K562 (cell line): ENCODE measurements around the gene MPIG6B. TPM values are rescaled to one million over a fixed set of nuclear protein-coding genes. Genes with fewer than 3 reads are reported as not detected.
A peak's percentile ranks its signal among the peaks of the same experiment; 100 is the strongest.

Experiments used
- CCNT2 ChIP-seq: IDR thresholded peaks from 2 replicates; pipeline ENCODE4 v1.6.1; 2011; ENCODE audit warnings: borderline replicate concordance, low read depth, mild to moderate bottlenecking, moderate library complexity, mixed read lengths, low read length; ENCODE audit not compliant: insufficient read length; ENCODE audit errors: extremely low read depth
- CHD4 ChIP-seq: fragments of 200-600 bp; sonication (generic); IDR thresholded peaks from 3 replicates; pipeline ENCODE4 v1.6.1; 2012; ENCODE audit warnings: low read depth, mild to moderate bottlenecking, mixed read lengths, low read length, inconsistent platforms; ENCODE audit not compliant: insufficient read depth, insufficient replicate concordance, poor library complexity, severe bottlenecking
- ESRRA ChIP-seq: fragments of 450-650 bp; IDR thresholded peaks from 2 replicates; pipeline ENCODE4 v1.6.1; 2014; ENCODE audit warnings: low read depth, mild to moderate bottlenecking, moderate library complexity, borderline replicate concordance
- MIER1 ChIP-seq: fragments of 450-650 bp; IDR thresholded peaks from 2 replicates; pipeline ENCODE4 v1.6.1; 2016; ENCODE audit warnings: antibody characterized with exemption, mild to moderate bottlenecking, low read depth
- MTF1 ChIP-seq: fragments of 250-450 bp; sonication (Bioruptor Pico); IDR thresholded peaks from 2 replicates; pipeline ENCODE4 v1.9.0; 2021; ENCODE audit warnings: moderate library complexity, mild to moderate bottlenecking, inconsistent platforms, borderline replicate concordance
- MYBL2 ChIP-seq, 2 experiments: fragments of 450-650 bp in 1 of 2; sonication (generic) in 1 of 2; formaldehyde crosslinking in 1 of 2; IDR thresholded peaks; 2 replicates each; pipeline versions ENCODE4 v1.6.1 to v1.8.1; 2017 to 2022; ENCODE audit warnings: borderline replicate concordance in 1 of 2, inconsistent platforms in 1 of 2, low read depth in 1 of 2, mild to moderate bottlenecking in 1 of 2, missing genetic modification reagents in 1 of 2, moderate library complexity in 1 of 2
- NELFE ChIP-seq: IDR thresholded peaks from 2 replicates; pipeline ENCODE4 v1.6.1; 2011; ENCODE audit warnings: mild to moderate bottlenecking; ENCODE audit not compliant: insufficient read depth, insufficient read length
- NFE2 ChIP-seq: IDR thresholded peaks from 2 replicates; pipeline ENCODE4 v1.6.1; 2014; ENCODE audit warnings: antibody characterized with exemption, low read depth
- NR2C1 ChIP-seq, 2 experiments: fragments of 450-650 bp; IDR thresholded peaks; 2 replicates each; pipeline ENCODE4 v1.6.1; 2017; ENCODE audit warnings: mild to moderate bottlenecking in 2 of 2, antibody characterized with exemption in 1 of 2, inconsistent platforms in 1 of 2, missing compliant biosample characterization in 1 of 2, missing genetic modification characterization in 1 of 2
- TAF7 ChIP-seq: fragments of 450-650 bp; IDR thresholded peaks from 2 replicates; pipeline ENCODE4 v1.6.1; 2016; ENCODE audit warnings: missing genetic modification characterization, missing compliant biosample characterization
- ZNF134 ChIP-seq: fragments of 250-450 bp; sonication (Bioruptor Pico); conservative IDR thresholded peaks from 2 replicates; pipeline ENCODE4 v1.4.0; 2020
- polyA plus RNA-seq, 8 experiments: library from polyadenylated mRNA; depleted of rRNA in 4 of 8; stranded (reverse) in 5 of 8; unstranded in 3 of 8; fragments of >200 nt; fragmentation: Nextera tagmentation in 2 of 8; fragmentation: Illumina TruSeq in 1 of 8; extraction: Ambion mirVana in 2 of 8; extraction: Trizol in 1 of 8; gene quantifications; 2 replicates each; pipeline versions ENCODE4 v1.2.1 to v1.2.3, GENCODE V29; 2011 to 2014; ENCODE audit warnings: inconsistent platforms in 1 of 8, missing spikeins in 1 of 8
- total RNA-seq, 7 experiments: library from RNA; depleted of rRNA in 6 of 7; stranded (reverse); fragments of >200 nt in 6 of 7; fragmentation: Illumina TruSeq in 2 of 7; extraction: Trizol in 2 of 7; gene quantifications; 2 replicates each; pipeline versions ENCODE4 v1.2.1 to v1.2.3, GENCODE V29; 2011 to 2021; ENCODE audit warnings: low replicate concordance in 1 of 7
- TF ChIP-seq, protein P1 (sequence below): sonication (generic); formaldehyde crosslinking; IDR thresholded peaks from 2 replicates; pipeline ENCODE4 v1.8.0; 2022; ENCODE audit warnings: missing genetic modification reagents, mild to moderate bottlenecking, moderate library complexity, borderline replicate concordance
- TF ChIP-seq, protein P2 (sequence below): sonication (generic); formaldehyde crosslinking; IDR thresholded peaks from 2 replicates; pipeline ENCODE4 v1.9.0; 2022; ENCODE audit warnings: mild to moderate bottlenecking, missing genetic modification reagents
- TF ChIP-seq, protein P3 (sequence below): fragments of 250-450 bp; sonication (Bioruptor Pico); IDR thresholded peaks from 2 replicates; pipeline ENCODE4 v1.5.0; 2021; ENCODE audit warnings: mild to moderate bottlenecking, moderate library complexity
- TF ChIP-seq, protein P4 (sequence below): fragments of 450-650 bp; IDR thresholded peaks from 2 replicates; pipeline ENCODE4 v1.6.1; 2016
- TF ChIP-seq, protein P5 (sequence below): sonication (generic); formaldehyde crosslinking; IDR thresholded peaks from 2 replicates; pipeline ENCODE4 v1.8.1; 2023; ENCODE audit warnings: mild to moderate bottlenecking, missing genetic modification reagents

MPIG6B gene
- total and polyA plus RNA-seq, 9 of the 15 experiments (the other 6 are each of a cell fraction or from before 2014, with no cell fraction given), result 0.11 to 1.2 (median 0.28) TPM; not detected in 1

DNA sequence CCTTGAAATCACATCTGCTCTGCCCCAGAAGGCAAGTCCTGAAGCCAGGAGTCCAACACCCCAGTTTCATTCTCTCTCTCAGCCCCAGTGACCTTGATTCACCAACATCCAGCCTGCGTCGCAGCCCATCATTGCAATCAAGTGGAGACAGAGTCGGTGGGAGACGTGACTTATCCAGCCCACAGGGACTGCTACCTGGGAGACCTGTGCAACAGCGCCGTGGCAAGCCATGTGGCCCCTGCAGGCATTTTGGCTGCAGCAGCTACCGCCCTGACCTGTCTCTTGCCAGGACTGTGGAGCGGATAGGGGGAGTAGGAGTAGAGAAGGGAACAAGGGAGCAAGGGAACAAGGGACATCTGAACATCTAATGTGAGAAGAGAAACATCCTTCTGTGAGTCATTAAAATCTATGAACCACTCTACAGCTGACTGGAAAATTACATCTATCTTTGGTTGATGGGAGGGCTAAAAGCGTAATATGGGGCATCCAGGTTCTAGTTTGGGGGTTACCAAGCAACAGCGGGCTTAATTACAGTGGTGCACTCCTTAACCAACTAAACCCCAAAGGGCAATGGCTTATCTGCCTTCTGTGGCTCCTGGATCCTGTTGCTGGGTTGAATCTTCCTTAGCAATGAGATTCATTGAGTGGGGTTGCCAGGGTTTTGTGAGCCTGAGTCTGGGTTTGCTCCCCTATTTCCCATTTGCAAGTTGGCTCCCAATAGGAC lies 5.5 kb upstream of the MPIG6B start (continued):
- TF ChIP-seq MYBL2 (IDR thresholded peaks at IDR 0.05; ENCODE audit: low read depth) (no peak), MYBL2 (CRISPR knock-in tag; IDR thresholded peaks at IDR 0.05; ENCODE audit: borderline replicate concordance) (no peak), CHD4 (no peak), CCNT2 (peak; percentile 22), MIER1 (no peak), ESRRA (peak; percentile 96), ZNF134 (CRISPR knock-in tag) (no peak), NR2C1 (IDR thresholded peaks at IDR 0.05) (peak; percentile 13; the same call in 1 of the 2 replicates), NR2C1 (tag; IDR thresholded peaks at IDR 0.05) (no peak), NELFE (no peak), MTF1 (CRISPR knock-in tag) (no peak), TAF7 (tag) (peak; percentile 9; the same call in 1 of the 2 replicates), NFE2 (no peak)
- TF ChIP-seq, protein P1, sequence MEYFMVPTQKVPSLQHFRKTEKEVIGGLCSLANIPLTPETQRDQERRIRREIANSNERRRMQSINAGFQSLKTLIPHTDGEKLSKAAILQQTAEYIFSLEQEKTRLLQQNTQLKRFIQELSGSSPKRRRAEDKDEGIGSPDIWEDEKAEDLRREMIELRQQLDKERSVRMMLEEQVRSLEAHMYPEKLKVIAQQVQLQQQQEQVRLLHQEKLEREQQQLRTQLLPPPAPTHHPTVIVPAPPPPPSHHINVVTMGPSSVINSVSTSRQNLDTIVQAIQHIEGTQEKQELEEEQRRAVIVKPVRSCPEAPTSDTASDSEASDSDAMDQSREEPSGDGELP, result peak; percentile 64; the same call in 1 of the 2 replicates
- TF ChIP-seq, protein P2, sequence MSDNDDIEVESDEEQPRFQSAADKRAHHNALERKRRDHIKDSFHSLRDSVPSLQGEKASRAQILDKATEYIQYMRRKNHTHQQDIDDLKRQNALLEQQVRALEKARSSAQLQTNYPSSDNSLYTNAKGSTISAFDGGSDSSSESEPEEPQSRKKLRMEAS, result peak; percentile 73
- TF ChIP-seq, protein P3, sequence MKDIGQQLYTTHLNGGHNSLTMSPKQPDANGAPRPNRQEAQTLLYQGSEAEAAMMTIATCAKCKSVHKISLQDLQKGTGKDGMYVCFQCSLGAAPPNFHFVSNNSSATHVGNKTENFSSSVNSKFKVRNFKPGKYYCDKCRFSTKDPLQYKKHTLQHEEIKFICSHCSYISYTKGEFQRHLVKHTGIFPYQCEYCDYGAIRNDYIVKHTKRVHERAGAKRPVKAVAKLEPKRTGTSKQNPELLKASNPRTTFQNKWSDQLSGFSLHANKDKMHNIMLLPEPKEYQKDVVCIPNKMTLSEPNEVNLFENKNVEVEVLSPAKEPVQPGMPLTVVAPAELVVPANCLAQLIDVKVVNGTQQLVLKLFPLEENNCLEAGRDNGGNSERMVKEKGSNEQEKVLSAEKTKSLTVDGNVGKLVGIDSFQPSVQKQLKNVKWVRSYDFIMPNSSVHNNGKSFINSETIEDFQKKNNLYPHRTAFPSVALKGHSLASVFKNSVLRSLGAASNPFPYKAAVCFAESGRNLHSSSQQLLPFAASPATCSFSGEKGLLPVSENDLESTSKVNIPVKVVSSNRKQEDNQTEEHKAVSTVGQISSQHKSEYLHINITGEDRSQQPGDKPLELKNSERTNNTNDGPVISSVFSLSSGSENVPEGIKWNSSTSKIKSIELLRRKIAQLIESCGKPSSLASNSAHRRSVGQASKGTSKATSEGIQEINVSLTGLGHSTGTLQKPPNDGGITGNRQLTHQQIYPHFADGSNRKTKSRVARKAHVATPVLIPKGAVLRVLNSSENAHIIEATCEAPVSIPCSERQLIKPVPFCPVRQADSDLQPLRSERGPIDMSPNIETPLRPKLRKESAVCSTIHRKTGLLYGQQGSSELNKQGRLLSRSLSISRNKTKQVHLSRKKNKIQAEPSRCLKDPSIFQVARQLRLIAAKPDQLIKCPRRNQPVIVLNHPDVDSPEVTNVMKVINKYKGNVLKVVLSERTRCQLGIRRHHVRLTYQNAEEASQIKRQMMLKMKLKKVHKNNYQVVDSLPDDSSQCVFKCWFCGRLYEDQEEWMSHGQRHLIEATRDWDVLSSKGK (CRISPR knock-in tag), result no peak
- TF ChIP-seq, protein P4, sequence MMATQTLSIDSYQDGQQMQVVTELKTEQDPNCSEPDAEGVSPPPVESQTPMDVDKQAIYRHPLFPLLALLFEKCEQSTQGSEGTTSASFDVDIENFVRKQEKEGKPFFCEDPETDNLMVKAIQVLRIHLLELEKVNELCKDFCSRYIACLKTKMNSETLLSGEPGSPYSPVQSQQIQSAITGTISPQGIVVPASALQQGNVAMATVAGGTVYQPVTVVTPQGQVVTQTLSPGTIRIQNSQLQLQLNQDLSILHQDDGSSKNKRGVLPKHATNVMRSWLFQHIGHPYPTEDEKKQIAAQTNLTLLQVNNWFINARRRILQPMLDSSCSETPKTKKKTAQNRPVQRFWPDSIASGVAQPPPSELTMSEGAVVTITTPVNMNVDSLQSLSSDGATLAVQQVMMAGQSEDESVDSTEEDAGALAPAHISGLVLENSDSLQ, result peak; percentile 34; the same call in 1 of the 2 replicates
- TF ChIP-seq, protein P5, sequence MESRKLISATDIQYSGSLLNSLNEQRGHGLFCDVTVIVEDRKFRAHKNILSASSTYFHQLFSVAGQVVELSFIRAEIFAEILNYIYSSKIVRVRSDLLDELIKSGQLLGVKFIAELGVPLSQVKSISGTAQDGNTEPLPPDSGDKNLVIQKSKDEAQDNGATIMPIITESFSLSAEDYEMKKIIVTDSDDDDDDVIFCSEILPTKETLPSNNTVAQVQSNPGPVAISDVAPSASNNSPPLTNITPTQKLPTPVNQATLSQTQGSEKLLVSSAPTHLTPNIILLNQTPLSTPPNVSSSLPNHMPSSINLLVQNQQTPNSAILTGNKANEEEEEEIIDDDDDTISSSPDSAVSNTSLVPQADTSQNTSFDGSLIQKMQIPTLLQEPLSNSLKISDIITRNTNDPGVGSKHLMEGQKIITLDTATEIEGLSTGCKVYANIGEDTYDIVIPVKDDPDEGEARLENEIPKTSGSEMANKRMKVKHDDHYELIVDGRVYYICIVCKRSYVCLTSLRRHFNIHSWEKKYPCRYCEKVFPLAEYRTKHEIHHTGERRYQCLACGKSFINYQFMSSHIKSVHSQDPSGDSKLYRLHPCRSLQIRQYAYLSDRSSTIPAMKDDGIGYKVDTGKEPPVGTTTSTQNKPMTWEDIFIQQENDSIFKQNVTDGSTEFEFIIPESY, result 0 out of 2 replicates have a peak, but pooled peaks have one; percentile 59
